HCT116 (cell line): ENCODE measurements around the gene HOPX. TPM values are rescaled to one million over a fixed set of nuclear protein-coding genes. Genes with fewer than 3 reads are reported as not detected.

Experiments used
- ATAC-seq: fragments of 200-7000 bp; cut with Tn5 transposase; 2 replicates; pipeline ENCODE4 v1.9.1; 2020; ENCODE audit warnings: mild to moderate bottlenecking, moderate library complexity
- BruUV-seq: library from RNA; stranded (reverse); fragments of 400-500 nt; replicated peaks from 2 replicates; lab custom pipeline; 2021; lab: Mats Ljungman, UMichigan
- CTCF ChIA-PET: fragments of 300-600 bp; sonication (Branson Sonifier 250); formaldehyde crosslinking; loops from one replicate; lab custom pipeline; 2021; ENCODE audit warnings: antibody characterized with exemption; lab: Charles Lee
- POLR2A ChIA-PET: fragments of 300-600, 350-600 bp; sonication (Branson Sonifier 250); formaldehyde crosslinking; loops from one replicate; lab custom pipeline; 2021; ENCODE audit warnings: antibody characterized with exemption; lab: Charles Lee
- RAD21 ChIA-PET, 2 experiments: fragments of 300-600 bp; sonication (Branson Sonifier 250); formaldehyde crosslinking; loops; one replicate each; lab custom pipeline; 2023; ENCODE audit warnings: low total read pairs in 2 of 2; ENCODE audit not compliant: uncharacterized antibody in 2 of 2, unreplicated experiment in 2 of 2, low non-redundant PET in 1 of 2; lab: Charles Lee
- DNase-seq: peaks from one replicate; pipeline ENCODE4 v3.0.0-alpha.2; 2010; ENCODE audit warnings: low read depth, low spot score
- H2AFZ ChIP-seq: fragments of 200-600 bp; shearing (Covaris generic), sonication (generic); 2 replicates; pipeline ENCODE4 v1.6.1; 2017; ENCODE audit warnings: low read depth, mixed run types, mixed read lengths, antibody characterized with exemption, low read length; ENCODE audit not compliant: poor library complexity, severe bottlenecking
- H3K27ac ChIP-seq: 2 replicates; pipeline ENCODE4 v1.5.1; 2012; ENCODE audit warnings: low read depth, low read length
- H3K27me3 ChIP-seq: fragments of 200-600 bp; sonication (generic); 2 replicates; pipeline ENCODE4 v1.6.1; 2016; ENCODE audit warnings: mixed run types, low read length, mixed read lengths; ENCODE audit not compliant: insufficient read depth
- H3K36me3 ChIP-seq, 2 experiments: fragments of 200-500 bp in 1 of 2; fragments of 200-600 bp in 1 of 2; sonication (Bioruptor generic) in 1 of 2; sonication (generic) in 1 of 2; 2 replicates each; pipeline versions ENCODE4 v1.5.1 to v1.6.1; 2014 to 2016; ENCODE audit warnings: low read length in 2 of 2, inconsistent platforms in 1 of 2, mixed read lengths in 1 of 2, mixed run types in 1 of 2; ENCODE audit not compliant: insufficient read depth in 2 of 2, control insufficient read depth in 1 of 2
- H3K4me1 ChIP-seq, 2 experiments: fragments of 200-600 bp in 1 of 2; sonication (generic) in 1 of 2; 2 replicates each; pipeline versions ENCODE4 v1.5.1 to v1.6.1; 2012 to 2017; ENCODE audit warnings: low read length in 2 of 2, inconsistent platforms in 1 of 2, mild to moderate bottlenecking in 1 of 2, mixed read lengths in 1 of 2, mixed run types in 1 of 2, moderate library complexity in 1 of 2; ENCODE audit not compliant: insufficient read depth in 2 of 2, control insufficient read depth in 1 of 2
- H3K4me2 ChIP-seq: fragments of 200-600 bp; sonication (generic); 2 replicates; pipeline ENCODE4 v1.6.1; 2017; ENCODE audit warnings: mixed run types, low read length, mixed read lengths
- H3K4me3 ChIP-seq, 2 experiments: fragments of 200-600 bp in 1 of 2; sonication (generic) in 1 of 2; replicated peaks in 1 of 2; 2 replicates each; pipeline ENCODE4 v1.5.1; 2011 to 2016; ENCODE audit warnings: low read length in 2 of 2, control low read depth in 1 of 2, low read depth in 1 of 2, mild to moderate bottlenecking in 1 of 2, mixed read lengths in 1 of 2, mixed run types in 1 of 2
- H3K79me2 ChIP-seq: fragments of 200-600 bp; sonication (generic); 2 replicates; pipeline ENCODE4 v1.6.1; 2017; ENCODE audit warnings: mild to moderate bottlenecking, mixed run types, low read length, moderate library complexity, mixed read lengths; ENCODE audit not compliant: insufficient read depth
- H3K9ac ChIP-seq: fragments of 200-600 bp; sonication (generic); 2 replicates; pipeline ENCODE4 v1.6.1; 2016; ENCODE audit warnings: low read length, mixed read lengths
- H3K9me2 ChIP-seq: fragments of 200-600 bp; sonication (generic), shearing (Covaris generic); 2 replicates; pipeline ENCODE4 v1.6.1; 2017; ENCODE audit warnings: mixed run types, mild to moderate bottlenecking, moderate library complexity; ENCODE audit not compliant: insufficient read depth
- H3K9me3 ChIP-seq, 2 experiments: fragments of 200-500 bp in 1 of 2; fragments of 200-600 bp in 1 of 2; sonication (Bioruptor generic) in 1 of 2; sonication (generic) in 1 of 2; 2 replicates each; pipeline ENCODE4 v1.6.1; 2014 to 2017; ENCODE audit warnings: low read length in 2 of 2, mixed read lengths in 2 of 2, inconsistent platforms in 1 of 2, low read depth in 1 of 2, mild to moderate bottlenecking in 1 of 2, mixed run types in 1 of 2, moderate library complexity in 1 of 2; ENCODE audit not compliant: control insufficient read depth in 1 of 2, insufficient read depth in 1 of 2
- H4K20me1 ChIP-seq: fragments of 200-600 bp; sonication (generic), shearing (Covaris generic); 2 replicates; pipeline ENCODE4 v1.6.1; 2017; ENCODE audit warnings: mixed run types, mild to moderate bottlenecking, moderate library complexity; ENCODE audit not compliant: insufficient read depth
- EGR1 ChIP-seq: IDR thresholded peaks from 2 replicates; pipeline ENCODE4 v1.6.1; 2012; ENCODE audit warnings: low read depth
- EZH2phosphoT487 ChIP-seq: fragments of 200-600 bp; IDR thresholded peaks from 2 replicates; pipeline ENCODE4 v1.6.1; 2018; ENCODE audit warnings: antibody characterized with exemption, borderline replicate concordance
- POLR2A ChIP-seq: IDR thresholded peaks from 2 replicates; pipeline ENCODE4 v1.7.0; 2011; ENCODE audit warnings: borderline replicate concordance; ENCODE audit not compliant: insufficient read depth, insufficient read length; ENCODE audit errors: extremely low read depth
- POLR2AphosphoS5 ChIP-seq: IDR thresholded peaks from 2 replicates; pipeline ENCODE4 v1.6.1; 2011; ENCODE audit warnings: mild to moderate bottlenecking, low read depth, low read length, moderate library complexity
- ZBTB33 ChIP-seq: IDR thresholded peaks from 2 replicates; pipeline ENCODE4 v1.6.1; 2011; ENCODE audit warnings: mild to moderate bottlenecking, low read length, moderate library complexity; ENCODE audit not compliant: insufficient replicate concordance; ENCODE audit errors: extremely low read depth
- ZNF274 ChIP-seq: fragments of 200-500 bp; sonication (Bioruptor generic); IDR thresholded peaks from 2 replicates; pipeline ENCODE4 v1.6.1; 2014; ENCODE audit warnings: mild to moderate bottlenecking, low read depth, low read length, inconsistent platforms
- intact Hi-C: fragments of 100-400 bp; cut with micrococcal nuclease; formaldehyde crosslinking; loops from 2 replicates; pipeline ENCODE4 v1.10.0; 2022
- total RNA-seq: library from RNA; stranded (reverse); gene quantifications from one replicate; pipeline ENCODE4 v1.2.1, GENCODE V29; 2021; ENCODE audit not compliant: unreplicated experiment
- TF ChIP-seq, protein P1 (sequence below): IDR thresholded peaks from 2 replicates; pipeline ENCODE4 v1.6.1; 2012
- TF ChIP-seq, protein P2 (sequence below): IDR thresholded peaks from 2 replicates; pipeline ENCODE4 v1.6.1; 2012
- TF ChIP-seq, protein P3 (sequence below): IDR thresholded peaks from 2 replicates; pipeline ENCODE4 v1.6.1; 2012; ENCODE audit warnings: low read depth

The HOPX gene
- total RNA-seq, 1 experiment from 2014 or later, result 0.42 TPM

- no peak overlapping the region for H3K27ac ChIP-seq
- H3K9me3 ChIP-seq, result peaks cover 0 to 10% of the 10 kb centered on the region in 2 experiments; a peak in 1 of 4 replicates
- no peaks in the 10 kb centered on the region for H3K27me3 ChIP-seq
- no peak overlapping the region for H3K9ac ChIP-seq
- ATAC-seq (no peak), DNase-seq (no peak)
- H3K4me2 ChIP-seq, result no peak overlapping the region
- H3K9me2 ChIP-seq, result no peaks in the 10 kb centered on the region
- H3K4me3 ChIP-seq, result no peak overlapping the region
- RAD21 ChIA-PET, result no interaction called here
- H4K20me1 ChIP-seq, result no peaks in the 10 kb centered on the region
- intact Hi-C loops, result no loop called here
- no peak overlapping the region for H2AFZ ChIP-seq
- POLR2A ChIA-PET, result interaction anchor here (1.3 kb wide), 2 partner anchors 10 to 13 kb away, joined by 3 read pairs; no protein-coding TSS in a partner anchor
- CTCF ChIA-PET, result no interaction called here
- peaks cover 0 to 3% of the 10 kb centered on the region in 2 experiments; a peak in 1 of 4 replicates for H3K4me1 ChIP-seq
- no TSS peak for BruUV-seq
- no peak for TF ChIP-seq EGR1
- TF ChIP-seq ZNF274, result no peak
- TF ChIP-seq POLR2A, result no peak
- TF ChIP-seq, protein P1, sequence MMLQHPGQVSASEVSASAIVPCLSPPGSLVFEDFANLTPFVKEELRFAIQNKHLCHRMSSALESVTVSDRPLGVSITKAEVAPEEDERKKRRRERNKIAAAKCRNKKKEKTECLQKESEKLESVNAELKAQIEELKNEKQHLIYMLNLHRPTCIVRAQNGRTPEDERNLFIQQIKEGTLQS, result no peak
- TF ChIP-seq, protein P2, sequence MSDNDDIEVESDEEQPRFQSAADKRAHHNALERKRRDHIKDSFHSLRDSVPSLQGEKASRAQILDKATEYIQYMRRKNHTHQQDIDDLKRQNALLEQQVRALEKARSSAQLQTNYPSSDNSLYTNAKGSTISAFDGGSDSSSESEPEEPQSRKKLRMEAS, result no peak
- TF ChIP-seq, protein P3, sequence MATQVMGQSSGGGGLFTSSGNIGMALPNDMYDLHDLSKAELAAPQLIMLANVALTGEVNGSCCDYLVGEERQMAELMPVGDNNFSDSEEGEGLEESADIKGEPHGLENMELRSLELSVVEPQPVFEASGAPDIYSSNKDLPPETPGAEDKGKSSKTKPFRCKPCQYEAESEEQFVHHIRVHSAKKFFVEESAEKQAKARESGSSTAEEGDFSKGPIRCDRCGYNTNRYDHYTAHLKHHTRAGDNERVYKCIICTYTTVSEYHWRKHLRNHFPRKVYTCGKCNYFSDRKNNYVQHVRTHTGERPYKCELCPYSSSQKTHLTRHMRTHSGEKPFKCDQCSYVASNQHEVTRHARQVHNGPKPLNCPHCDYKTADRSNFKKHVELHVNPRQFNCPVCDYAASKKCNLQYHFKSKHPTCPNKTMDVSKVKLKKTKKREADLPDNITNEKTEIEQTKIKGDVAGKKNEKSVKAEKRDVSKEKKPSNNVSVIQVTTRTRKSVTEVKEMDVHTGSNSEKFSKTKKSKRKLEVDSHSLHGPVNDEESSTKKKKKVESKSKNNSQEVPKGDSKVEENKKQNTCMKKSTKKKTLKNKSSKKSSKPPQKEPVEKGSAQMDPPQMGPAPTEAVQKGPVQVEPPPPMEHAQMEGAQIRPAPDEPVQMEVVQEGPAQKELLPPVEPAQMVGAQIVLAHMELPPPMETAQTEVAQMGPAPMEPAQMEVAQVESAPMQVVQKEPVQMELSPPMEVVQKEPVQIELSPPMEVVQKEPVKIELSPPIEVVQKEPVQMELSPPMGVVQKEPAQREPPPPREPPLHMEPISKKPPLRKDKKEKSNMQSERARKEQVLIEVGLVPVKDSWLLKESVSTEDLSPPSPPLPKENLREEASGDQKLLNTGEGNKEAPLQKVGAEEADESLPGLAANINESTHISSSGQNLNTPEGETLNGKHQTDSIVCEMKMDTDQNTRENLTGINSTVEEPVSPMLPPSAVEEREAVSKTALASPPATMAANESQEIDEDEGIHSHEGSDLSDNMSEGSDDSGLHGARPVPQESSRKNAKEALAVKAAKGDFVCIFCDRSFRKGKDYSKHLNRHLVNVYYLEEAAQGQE, result no peak
- no peak for TF ChIP-seq EZH2phosphoT487
- no peak for TF ChIP-seq ZBTB33
- TF ChIP-seq POLR2AphosphoS5, result no peak
- no peaks in the 10 kb centered on the region for H3K79me2 ChIP-seq
- no peaks in the 10 kb centered on the region for H3K36me3 ChIP-seq
These were observed 53.1 kb downstream of the HOPX start for GRCh38 chr4:56627985-56628384.
